ENCODE measurements around the gene LRRC63.

The LRRC63 gene

GRCh38 chr13:46314587-46314986 lies 102.9 kb downstream of the LRRC63 start:
- no peak for DNase-seq

GRCh38 chr13:46315036-46315435 lies 103.3 kb downstream of the LRRC63 start:
- no peak for DNase-seq

GRCh38 chr13:46315491-46316075 lies 103.9 kb downstream of the LRRC63 start:
- DNase-seq = no peak

GRCh38 chr13:46317120-46317519 lies 105.4 kb downstream of the LRRC63 start:
- no peak for DNase-seq

- DNase-seq = no peak
Observed at GRCh38 chr13:46318986-46319385, 107.3 kb downstream of the LRRC63 start.

GRCh38 chr13:46320406-46320805 lies 108.7 kb downstream of the LRRC63 start:
- DNase-seq = no peak

GRCh38 chr13:46320821-46321220 lies 109.1 kb downstream of the LRRC63 start:
- DNase-seq = no peak

GRCh38 chr13:46321494-46322225 lies 109.9 kb downstream of the LRRC63 start:
- peak; percentile 28 for DNase-seq

- DNase-seq = no peak
Observed at GRCh38 chr13:46324976-46325375, 113.2 kb downstream of the LRRC63 start.
